Endothelial cell of umbilical vein (primary cell): ENCODE results near the gene SEPTIN7. TPM values are rescaled to one million over a fixed set of nuclear protein-coding genes. Genes with fewer than 3 reads are reported as not detected.

ENCODE experiments used
- BruUV-seq: library from RNA; stranded (reverse); fragments of 400-500 nt; replicated peaks from 2 replicates; lab custom pipeline; 2021; lab: Mats Ljungman, UMichigan
- CTCF ChIA-PET: fragments of 300-600, 350-600 bp; sonication (Branson Sonifier 250); formaldehyde crosslinking; loops from one replicate; lab custom pipeline; 2021; ENCODE audit warnings: antibody characterized with exemption, inconsistent platforms; lab: Charles Lee
- POLR2A ChIA-PET: fragments of 300-600, 350-600 bp; sonication (Branson Sonifier 250); formaldehyde crosslinking; loops from one replicate; lab custom pipeline; 2021; ENCODE audit warnings: antibody characterized with exemption, inconsistent platforms; lab: Charles Lee
- DNase-seq: peaks from one replicate; pipeline ENCODE4 v3.0.0-alpha.2; 2011; ENCODE audit warnings: low read depth, low spot score
- FAIRE-seq: peaks from 2 replicates; lab custom pipeline; 2011; peaks lifted over from hg19 to GRCh38; lab: Jason Lieb, UNC
- H2AFZ ChIP-seq: 2 replicates; pipeline ENCODE4 v1.6.0; 2012; ENCODE audit warnings: low read depth, low read length, control low read depth, inconsistent platforms
- H3K27ac ChIP-seq: 2 replicates; pipeline ENCODE4 v1.5.1; 2011; ENCODE audit warnings: low read depth, mild to moderate bottlenecking, control low read depth, low read length, moderate library complexity; ENCODE audit not compliant: insufficient read depth
- H3K27me3 ChIP-seq, 2 experiments: 2 replicates each; pipeline versions ENCODE4 v1.6.0 to v1.6.1; 2011; ENCODE audit warnings: low read length in 2 of 2, mixed read lengths in 1 of 2; ENCODE audit not compliant: control insufficient read depth in 2 of 2, insufficient read depth in 2 of 2
- H3K36me3 ChIP-seq, 2 experiments: 2 replicates in 1 of 2; 3 replicates in 1 of 2; pipeline ENCODE4 v1.5.1; 2011; ENCODE audit warnings: low read length in 2 of 2, mild to moderate bottlenecking in 1 of 2, moderate library complexity in 1 of 2; ENCODE audit not compliant: control insufficient read depth in 2 of 2, insufficient read depth in 2 of 2; ENCODE audit errors: extremely low read depth in 1 of 2
- H3K4me1 ChIP-seq: 3 replicates; pipeline ENCODE4 v1.5.1; 2011; ENCODE audit warnings: mild to moderate bottlenecking, low read length; ENCODE audit not compliant: control insufficient read depth, insufficient read depth; ENCODE audit errors: extremely low read depth
- H3K4me2 ChIP-seq: 2 replicates; pipeline ENCODE4 v1.6.1; 2011; ENCODE audit warnings: low read length, control low read depth, mixed read lengths; ENCODE audit not compliant: insufficient read depth
- H3K4me3 ChIP-seq, 3 experiments: fragments of 200-600 bp in 1 of 3; sonication (generic), shearing (Covaris generic) in 1 of 3; replicated peaks in 1 of 3; 2 replicates each; pipeline ENCODE4 v1.5.1; 2011 to 2016; ENCODE audit warnings: control low read depth in 3 of 3, low read length in 3 of 3, mild to moderate bottlenecking in 2 of 3, inconsistent platforms in 1 of 3, low read depth in 1 of 3, moderate library complexity in 1 of 3; ENCODE audit not compliant: insufficient read depth in 1 of 3
- H3K79me2 ChIP-seq: 2 replicates; pipeline ENCODE4 v1.6.0; 2012; ENCODE audit warnings: low read length, inconsistent platforms; ENCODE audit not compliant: control insufficient read depth, insufficient read depth
- H3K9ac ChIP-seq: replicated peaks from 2 replicates; pipeline ENCODE3; 2011; ENCODE audit warnings: low read length, control low read depth; ENCODE audit not compliant: insufficient read depth; ENCODE audit errors: extremely low read depth
- H3K9me1 ChIP-seq: replicated peaks from 3 replicates; pipeline ENCODE4 v1.6.0; 2011; ENCODE audit warnings: mild to moderate bottlenecking, low read length; ENCODE audit not compliant: control insufficient read depth, insufficient read depth; ENCODE audit errors: extremely low read depth
- H3K9me3 ChIP-seq: replicated peaks from 2 replicates; pipeline ENCODE4 v1.5.1; 2012; ENCODE audit warnings: low read length, inconsistent platforms; ENCODE audit not compliant: control insufficient read depth, insufficient read depth
- H4K20me1 ChIP-seq: replicated peaks from 2 replicates; pipeline ENCODE3; 2011; ENCODE audit warnings: mild to moderate bottlenecking, low read length; ENCODE audit not compliant: control insufficient read depth, insufficient read depth; ENCODE audit errors: extremely low read depth
- CTCF ChIP-seq, 2 donors: IDR thresholded peaks; 1 replicate in 1 of 2; 2 replicates in 1 of 2; pipeline ENCODE4 v1.5.1; 2011; ENCODE audit warnings: low read length in 2 of 2, mild to moderate bottlenecking in 2 of 2, moderate library complexity in 2 of 2, control low read depth in 1 of 2, inconsistent platforms in 1 of 2, low read depth in 1 of 2; ENCODE audit not compliant: insufficient read depth in 1 of 2; ENCODE audit errors: extremely low read depth in 1 of 2
- dilution Hi-C: fragments of 300-500 bp; cut with MboI; formaldehyde crosslinking; loops from one replicate; pipeline ENCODE4 v1.15.0; 2019; ENCODE audit warnings: low sequenced_read_pairs; ENCODE audit not compliant: extremely low pct_ligation_motif_present
- intact Hi-C: fragments of 100-400 bp; cut with micrococcal nuclease; formaldehyde crosslinking; loops from one replicate; pipeline ENCODE4 v1.10.0; 2022
- polyA plus RNA-seq, 4 experiments: library from polyadenylated mRNA; depleted of rRNA in 3 of 4; stranded (reverse) in 3 of 4; unstranded in 1 of 4; fragments of >200 nt; gene quantifications; 2 replicates each; pipeline versions ENCODE4 v1.2.1 to v1.2.3, GENCODE V29; 2011 to 2012; ENCODE audit warnings: missing spikeins in 1 of 4
- total RNA-seq: library from RNA; stranded (reverse); gene quantifications from 2 replicates; pipeline ENCODE4 v1.2.3, GENCODE V29; 2021
- TF ChIP-seq, protein P1 (sequence below): IDR thresholded peaks from 2 replicates; pipeline ENCODE4 v1.6.1; 2011; ENCODE audit not compliant: insufficient read depth, insufficient read length

The SEPTIN7 gene
- total and polyA plus RNA-seq, 2 donors (not counting 3 experiments of a cell fraction or from before 2014, with no cell fraction given), result 73.6 to 228 TPM

DNA sequence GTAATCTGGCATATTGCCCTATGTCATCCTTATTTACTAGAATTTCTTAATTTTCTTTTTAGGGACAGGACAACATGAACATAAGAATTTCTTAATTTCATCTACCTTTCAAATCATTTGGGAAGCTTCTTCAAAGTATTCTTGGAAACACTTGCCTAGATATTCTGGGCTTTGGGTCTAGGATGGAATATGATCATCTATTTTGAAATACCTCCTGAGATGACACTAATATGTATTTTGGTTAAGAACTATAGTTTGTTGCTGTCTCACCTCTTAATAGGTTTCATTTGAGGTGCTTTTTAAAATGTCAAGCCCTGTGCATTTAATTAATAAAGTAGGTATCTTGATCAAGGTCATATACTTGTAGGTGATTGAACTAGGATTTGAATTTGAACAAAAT, 49.1 kb downstream of the SEPTIN7 start:
- Histone ChIP-seq H3K4me1 (no peaks in the 10 kb centered on the region), H3K4me3 (no peak overlapping the region), H3K9ac (no peak overlapping the region), H4K20me1 (peaks cover 9% of the 10 kb centered on the region), H3K9me3 (no peaks in the 10 kb centered on the region), H3K9me1 (no peaks in the 10 kb centered on the region), H2AFZ (no peak overlapping the region), H3K4me2 (no peak overlapping the region), H3K36me3 (peaks cover 0 to 4% of the 10 kb centered on the region in 2 experiments), H3K27me3 (no peaks in the 10 kb centered on the region), H3K79me2 (peaks cover 93% of the 10 kb centered on the region), H3K27ac (no peak overlapping the region)
- DNase-seq (no peak), FAIRE-seq (no peak)
- intact Hi-C loops (loop anchor here (1.0 kb wide), 1 partner anchor 9 kb away; no protein-coding TSS in a partner anchor), dilution Hi-C loops (no loop called here)
- ChIA-PET CTCF (no interaction called here), POLR2A (no interaction called here)
- TF ChIP-seq, protein P1, sequence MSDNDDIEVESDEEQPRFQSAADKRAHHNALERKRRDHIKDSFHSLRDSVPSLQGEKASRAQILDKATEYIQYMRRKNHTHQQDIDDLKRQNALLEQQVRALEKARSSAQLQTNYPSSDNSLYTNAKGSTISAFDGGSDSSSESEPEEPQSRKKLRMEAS, result no peak
- no peak for TF ChIP-seq CTCF (IDR thresholded peaks at IDR 0.05; ENCODE audit: extremely low read depth in 1 of 2, insufficient read depth in 1 of 2, low read depth in 1 of 2, low read length in 2 of 2)
- no TSS peak for BruUV-seq

Other genes starting within 250 kb of the SEPTIN7 start
- gene HERPUD2, start 105.9 kb upstream of the SEPTIN7 start, total RNA-seq, result 27.7 and 33.9 TPM in 2 replicates
- 42.0 and 59.5 TPM in 2 replicates for gene HERPUD2, start 105.9 kb upstream of the SEPTIN7 start, polyA plus RNA-seq